HG03280 (cell line): Measurements from ENCODE around the gene ZCCHC3.

ENCODE experiments used
- ATAC-seq: cut with Tn5 transposase; IDR thresholded peaks from one replicate; pipeline ENCODE4 v1.9.1; 2021; ENCODE audit warnings: mild to moderate bottlenecking, moderate library complexity; ENCODE audit not compliant: unreplicated experiment

ZCCHC3 gene

DNA sequence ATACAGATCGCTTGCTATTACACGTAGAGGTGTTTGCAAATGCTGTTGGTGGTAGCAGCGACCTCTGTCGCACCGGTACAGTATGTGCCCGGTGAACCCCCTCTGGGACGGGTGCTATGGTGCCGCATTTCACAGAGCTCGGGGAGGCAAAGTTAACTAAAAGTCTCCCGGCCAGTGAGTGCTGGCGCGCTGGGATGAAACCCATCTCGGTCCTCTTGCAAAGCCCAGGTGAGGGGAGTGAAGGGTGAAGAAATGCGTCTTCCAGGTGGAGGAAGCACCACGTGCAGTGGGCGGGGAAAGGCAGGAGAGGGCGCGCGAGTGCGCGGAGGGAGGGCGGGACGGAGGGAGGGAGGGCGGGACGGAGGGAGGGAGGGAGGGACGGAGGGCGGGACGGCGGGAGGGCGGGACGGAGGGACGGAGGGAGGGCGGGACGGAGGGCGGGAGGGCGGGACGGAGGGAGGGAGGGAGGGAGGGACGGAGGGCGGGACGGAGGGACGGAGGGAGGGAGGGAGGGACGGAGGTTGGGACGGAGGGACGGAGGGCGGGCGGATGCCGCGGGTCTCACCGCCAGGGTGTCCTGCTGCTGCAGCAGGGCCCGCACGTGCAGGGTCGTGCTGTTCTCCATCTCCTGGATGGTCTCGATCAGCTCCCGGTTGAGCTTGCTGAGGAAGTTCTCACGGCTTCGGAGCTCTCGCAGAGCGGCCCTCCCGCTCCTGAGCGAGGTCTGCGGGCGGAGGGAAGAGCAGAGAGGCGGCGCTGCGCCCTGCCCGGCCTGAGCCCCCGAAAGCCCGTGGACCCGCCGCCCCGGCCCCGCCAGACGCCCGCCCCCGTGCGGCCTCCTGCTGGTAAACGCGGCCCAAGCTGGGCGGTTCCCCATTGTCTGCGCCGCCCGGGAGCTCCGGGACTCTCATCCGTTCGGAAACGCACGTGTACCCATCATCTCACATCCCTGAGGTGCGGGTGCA lies 18.5 kb upstream of the ZCCHC3 start:
- no peak for ATAC-seq

DNA sequence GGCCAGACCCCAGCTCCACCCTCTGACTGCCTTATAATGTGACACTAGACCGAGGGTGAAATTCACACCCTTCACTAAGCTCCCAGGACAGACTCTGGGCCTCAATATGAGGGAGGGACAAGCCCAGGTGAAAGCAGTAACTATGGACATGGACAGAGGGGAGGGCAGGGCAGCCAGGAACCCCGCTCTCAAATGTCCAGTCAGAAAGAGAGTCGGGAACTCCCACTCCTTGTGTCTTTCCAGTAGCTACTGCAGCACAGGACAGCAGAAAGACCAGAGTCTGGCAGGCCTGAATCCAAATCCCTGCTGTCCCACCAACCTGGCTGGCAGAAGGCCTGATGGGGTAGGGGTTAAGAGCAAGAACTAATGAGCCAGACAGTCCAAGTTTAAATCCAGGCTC lies 13.2 kb upstream of the ZCCHC3 start:
- ATAC-seq = no peak

DNA sequence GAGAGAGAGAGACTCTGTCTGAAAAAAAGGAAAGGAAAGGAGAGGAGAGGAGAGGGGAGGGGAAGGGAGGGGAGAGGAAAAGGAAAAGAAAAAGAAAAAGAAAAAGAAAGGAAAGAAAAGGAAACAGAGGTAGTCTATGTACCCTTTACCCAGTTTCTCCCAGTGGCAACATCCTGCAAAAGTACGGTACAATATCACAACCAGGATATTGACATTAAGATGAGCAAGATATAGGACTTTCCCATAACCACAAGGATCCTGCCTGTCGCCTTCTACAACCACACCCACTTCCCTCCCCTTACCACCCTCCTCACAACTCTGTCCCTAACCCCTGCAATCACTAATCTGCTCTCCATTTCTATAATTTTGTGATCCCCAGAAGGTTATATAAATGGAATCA lies 10.9 kb upstream of the ZCCHC3 start:
- ATAC-seq = no peak

DNA sequence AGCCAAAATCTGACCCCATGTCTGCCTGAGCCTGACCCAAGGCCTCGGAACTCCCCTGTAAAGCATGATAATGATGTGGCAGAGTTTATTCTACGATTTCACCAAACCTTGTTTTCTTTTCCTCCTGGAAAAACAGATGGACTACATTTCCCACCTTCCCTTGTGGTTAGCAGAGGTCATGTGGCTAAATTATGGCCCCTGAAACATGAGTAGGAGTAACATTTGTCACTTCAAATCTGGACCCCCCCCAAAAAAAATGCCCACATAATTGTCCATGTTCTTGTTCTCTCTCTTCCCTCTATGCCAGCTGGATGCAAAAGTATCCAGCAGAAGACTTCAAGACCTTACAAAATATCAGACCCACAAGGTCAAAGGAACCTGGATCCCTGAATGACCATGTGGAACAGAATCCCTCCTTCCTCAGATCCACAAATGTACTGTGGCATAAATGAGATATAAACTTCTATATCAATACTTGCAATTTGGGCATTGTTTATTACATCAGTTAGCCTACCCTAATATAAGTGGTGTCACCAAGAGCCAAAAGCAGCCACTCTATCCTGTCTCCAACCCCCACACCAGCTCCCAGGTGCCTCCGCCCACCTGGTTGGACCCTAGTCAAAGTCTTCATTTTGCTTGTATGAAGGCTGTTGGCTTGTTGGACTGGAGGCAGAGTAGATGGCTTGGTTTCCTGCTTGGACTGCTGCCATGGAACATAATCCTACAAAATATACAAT lies 8.2 kb upstream of the ZCCHC3 start:
- no peak for ATAC-seq

DNA sequence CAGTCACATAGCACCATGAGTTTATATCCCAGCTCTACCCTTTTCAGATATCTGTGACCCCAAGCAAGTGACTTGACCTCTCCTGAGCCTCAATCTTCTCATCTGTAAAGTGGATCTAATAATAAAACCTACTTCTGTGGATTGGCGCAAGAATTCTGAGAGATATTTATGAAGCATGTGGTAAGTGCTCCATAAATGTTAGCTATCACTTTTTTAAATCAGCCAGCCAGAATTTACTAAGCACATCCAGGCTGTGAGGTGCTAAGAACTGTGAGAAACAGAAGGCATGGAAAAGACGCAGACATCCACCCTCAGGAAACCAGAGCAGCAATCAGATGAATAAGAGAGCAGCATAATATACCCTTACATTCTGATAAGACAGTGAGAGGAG lies 7.7 kb upstream of the ZCCHC3 start:
- ATAC-seq = no peak

DNA sequence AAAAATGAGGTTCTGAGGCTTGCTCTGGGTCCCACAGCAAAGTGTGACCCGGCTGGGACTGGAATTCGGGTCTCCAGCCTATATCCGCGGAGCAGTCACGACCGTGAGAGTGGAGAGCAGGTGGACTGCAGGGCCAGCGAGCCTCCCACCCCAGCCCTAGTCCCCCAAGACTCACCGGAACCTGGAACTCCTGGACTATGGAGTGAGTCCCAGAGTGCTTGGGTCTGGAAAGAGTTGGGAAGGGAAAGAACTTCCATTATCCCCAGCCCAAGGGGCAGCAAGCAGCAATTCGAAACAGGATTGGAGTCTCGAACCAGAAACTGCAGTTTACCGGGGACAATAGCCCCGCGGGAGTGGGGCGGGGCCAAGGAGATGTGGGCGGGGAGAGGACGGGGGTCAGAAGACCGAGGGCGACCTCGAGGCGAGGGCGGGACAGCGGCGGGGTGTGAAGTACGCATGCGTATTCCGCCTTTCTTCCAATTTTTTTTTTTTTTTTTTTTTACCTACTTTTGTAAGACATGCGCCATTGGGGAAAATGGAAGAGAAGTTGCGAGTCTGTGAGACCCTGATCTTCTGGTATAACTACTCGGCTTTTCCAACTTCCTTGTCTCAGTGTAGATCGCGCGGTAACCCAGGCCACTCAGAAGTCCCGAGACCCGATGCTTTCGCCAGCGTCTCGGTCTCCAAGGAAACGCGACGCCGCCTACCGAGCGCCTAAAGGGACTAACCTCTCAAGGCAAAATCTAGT lies 7.1 kb upstream of the ZCCHC3 start, which contains the start of gene C20orf96:
Gene C20orf96, minus strand, starts transcription at position 667 of the 748 bp plus-strand sequence. Its CDS starts 140 bp downstream, at position 527.
- peak; percentile 86 for ATAC-seq

DNA sequence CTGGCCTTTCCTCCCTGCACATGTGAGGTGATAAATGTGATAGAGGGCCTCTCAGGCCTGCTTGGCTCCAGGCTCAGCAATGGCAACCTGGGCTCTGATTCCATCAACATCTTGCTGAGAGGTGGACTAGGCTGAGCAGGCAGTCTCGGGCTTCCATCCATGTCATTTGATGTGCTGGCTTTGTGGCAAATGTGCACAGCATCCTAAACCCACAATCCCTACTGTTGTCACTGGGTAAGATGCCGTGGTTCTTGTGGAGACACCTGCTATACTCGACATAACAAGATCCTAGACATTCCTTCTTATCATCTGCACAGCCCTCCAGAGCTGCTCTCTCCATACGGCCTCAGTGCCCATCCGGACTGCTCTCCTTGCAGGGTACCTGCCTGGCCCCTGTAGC lies 2.8 kb upstream of the ZCCHC3 start:
- no peak for ATAC-seq

DNA sequence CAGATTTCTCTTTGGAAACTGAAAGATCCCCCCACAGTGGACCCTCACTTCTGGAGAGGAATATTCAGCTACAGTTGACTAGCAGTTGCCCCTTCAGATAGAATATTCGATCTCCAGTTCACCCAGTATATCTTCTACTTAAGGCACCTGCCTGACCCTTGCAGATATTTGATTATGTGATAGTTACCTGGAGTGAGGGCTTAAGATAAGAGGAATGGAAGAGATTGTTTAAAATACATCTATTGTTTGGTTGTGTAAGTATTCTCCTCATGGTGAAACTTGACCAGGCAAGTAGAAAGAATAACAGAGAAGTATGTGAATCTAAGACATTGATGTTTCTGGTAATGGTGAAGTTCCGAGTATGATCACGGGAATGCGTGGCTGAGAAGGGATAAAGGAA lies 1.6 kb upstream of the ZCCHC3 start:
- no peak for ATAC-seq

DNA sequence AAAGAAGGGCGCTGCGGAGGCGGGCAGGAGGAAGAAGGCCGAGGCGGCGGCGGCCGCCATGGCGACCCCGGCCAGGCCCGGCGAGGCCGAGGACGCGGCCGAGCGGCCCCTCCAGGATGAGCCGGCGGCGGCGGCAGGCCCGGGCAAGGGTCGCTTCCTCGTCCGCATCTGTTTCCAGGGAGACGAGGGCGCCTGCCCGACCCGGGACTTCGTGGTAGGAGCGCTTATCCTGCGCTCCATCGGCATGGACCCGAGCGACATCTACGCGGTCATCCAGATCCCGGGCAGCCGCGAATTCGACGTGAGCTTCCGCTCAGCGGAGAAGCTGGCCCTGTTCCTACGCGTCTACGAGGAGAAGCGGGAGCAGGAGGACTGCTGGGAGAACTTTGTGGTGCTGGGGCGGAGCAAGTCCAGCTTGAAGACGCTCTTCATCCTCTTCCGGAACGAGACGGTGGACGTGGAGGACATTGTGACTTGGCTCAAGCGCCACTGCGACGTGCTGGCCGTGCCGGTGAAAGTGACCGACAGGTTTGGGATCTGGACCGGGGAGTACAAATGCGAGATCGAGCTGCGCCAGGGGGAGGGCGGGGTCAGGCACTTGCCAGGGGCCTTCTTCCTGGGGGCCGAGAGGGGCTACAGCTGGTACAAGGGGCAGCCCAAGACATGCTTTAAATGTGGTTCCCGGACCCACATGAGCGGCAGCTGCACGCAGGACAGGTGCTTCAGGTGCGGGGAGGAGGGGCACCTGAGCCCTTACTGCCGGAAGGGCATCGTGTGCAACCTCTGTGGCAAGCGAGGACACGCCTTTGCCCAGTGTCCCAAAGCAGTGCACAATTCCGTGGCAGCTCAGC lies 780 bp downstream of the ZCCHC3 start:
- ATAC-seq = peak; percentile 25

DNA sequence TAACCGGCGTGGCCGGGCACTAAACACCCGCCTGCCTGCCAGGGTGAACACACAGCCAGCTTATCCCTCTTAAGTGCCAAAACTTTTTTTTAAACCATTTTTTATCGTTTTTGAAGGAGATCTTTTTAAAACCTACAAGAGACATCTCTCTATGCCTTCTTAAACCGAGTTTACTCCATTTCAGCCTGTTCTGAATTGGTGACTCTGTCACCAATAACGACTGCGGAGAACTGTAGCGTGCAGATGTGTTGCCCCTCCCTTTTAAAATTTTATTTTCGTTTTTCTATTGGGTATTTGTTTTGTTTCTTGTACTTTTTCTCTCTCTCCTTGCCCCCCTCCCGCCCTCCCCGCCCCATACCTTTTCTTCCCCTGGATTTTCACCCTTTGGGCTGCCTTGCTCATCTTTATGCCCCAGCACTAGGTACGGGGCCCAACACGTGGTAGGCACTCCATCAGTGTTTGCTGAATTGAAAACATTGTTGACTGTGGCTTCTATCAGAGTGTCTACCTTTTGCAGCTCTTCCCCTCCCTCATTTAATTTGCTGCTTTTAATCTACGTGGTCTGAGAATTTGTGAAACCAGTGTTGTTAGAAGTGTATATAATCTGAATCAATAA lies 1.5 kb downstream of the ZCCHC3 start:
- no peak for ATAC-seq

DNA sequence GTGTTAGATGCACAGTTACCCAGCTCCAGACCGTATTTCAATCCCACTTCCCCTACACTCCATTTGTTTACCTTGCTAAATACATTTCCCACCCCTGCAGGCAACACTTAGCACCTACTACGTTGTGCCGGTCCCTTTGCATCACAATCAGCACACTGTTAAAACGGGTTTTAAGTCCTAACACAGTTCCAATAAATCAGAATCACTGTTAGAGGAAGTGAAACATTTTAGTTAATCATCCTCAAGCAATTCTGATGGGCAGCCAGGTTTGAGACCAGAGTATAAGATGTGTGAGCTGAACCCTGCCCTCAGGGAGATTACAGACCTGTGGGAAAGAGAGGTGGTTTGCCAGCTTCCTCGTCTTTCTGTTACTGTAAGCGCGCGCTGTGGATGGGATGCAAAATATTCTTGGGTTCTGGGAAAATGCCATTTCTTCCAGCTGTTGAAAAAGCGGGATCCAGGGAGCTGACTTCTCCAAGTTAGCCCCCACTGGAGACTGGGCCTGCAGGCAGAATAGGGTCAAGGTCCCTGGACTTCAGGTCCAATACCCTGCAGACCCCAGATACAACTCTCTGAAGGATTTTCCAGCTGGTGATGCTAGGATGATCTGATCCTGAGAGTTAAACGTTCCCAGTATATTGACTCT lies 3.1 kb downstream of the ZCCHC3 start:
- ATAC-seq = no peak

DNA sequence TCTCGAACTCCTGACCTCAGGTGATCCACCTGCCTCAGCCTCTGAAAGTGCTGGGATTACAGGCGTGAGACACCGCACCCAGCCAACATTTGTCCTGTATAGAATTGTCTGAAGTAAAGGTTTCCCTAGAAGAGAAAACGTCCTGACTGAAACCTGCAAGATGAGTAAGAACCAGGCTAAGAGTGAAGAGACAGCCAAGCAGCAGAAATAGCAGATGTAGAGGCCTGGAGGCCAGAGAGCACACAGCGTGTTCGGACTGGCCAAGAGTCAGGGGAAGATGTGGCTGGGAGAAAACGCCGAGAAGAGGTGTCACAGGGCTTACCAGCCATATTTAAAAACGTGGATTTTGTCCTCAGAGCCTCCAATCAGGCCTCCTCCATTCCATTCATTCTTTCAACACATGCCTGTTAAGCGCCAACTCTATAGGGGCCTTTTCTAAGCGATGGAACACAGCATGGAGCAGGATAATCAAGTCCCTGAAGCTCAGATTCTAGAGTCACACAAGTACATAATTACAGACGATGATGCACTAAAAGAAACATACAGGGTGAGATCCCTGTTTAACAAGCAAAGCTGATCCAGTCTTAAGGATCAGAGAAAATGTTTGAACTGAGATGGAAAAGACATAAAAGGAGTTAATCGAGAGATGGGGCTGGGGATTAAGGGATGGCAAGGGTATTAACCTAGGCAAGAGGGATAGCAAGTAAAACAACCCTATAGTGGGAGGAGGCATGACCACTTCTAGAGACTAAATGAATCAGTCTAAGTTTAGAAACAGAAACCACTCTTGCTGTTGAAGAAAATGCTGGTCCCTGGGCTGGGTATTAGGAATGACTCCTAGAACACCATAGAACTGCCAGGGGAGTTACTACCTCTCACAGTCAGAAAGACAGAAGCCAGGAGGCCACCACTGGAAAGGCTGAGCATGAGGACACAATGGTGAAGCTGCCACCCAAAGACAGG lies 4.8 kb downstream of the ZCCHC3 start:
- no peak for ATAC-seq

DNA sequence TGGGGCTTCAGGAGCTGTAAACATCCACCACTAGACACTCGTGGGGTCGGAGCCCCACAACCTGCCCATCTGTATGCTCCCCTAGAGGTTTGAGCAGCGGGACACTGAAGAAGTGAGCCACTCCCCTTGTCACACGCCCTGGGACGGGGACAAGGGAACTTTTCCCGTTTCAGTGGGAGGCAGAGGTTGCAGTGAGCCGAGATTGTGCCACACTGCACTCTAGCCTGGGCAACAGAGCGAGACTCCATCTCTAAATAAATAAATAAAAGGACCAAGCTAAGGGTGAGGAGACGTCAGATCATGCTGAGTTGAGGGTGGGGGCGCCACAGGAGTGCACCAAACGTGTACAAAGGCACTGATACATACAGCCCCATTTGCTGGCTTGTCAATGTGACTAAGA lies 8.4 kb downstream of the ZCCHC3 start:
- ATAC-seq = no peak

DNA sequence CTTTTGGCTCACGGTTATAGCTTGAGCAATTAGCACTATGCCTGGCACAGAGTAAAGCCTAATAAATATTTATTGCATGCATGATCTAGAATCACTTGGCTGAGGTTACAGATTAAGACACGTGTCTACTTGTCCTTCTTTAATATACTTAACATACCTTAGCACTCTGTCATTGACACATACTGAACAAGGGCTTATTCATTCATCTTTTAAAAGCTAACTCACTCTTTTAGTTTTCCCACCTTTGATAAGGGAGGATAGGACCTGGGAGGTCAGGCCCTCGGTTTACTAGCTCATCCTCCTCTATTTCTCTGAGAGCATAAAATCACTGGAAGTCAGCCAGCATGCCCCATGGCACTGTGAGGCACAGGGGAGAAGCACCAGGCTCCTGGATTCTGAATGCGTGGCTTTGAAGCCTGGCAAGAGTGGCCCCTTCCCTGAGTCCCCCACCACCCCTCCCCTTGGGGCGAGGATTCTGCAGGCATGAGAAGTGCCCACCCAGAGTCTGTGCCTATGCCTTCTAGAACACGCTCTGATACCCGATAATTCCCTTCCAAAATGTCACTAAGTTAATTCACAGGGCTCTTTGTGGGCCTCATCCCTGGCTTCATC lies 11.2 kb downstream of the ZCCHC3 start:
- no peak for ATAC-seq

DNA sequence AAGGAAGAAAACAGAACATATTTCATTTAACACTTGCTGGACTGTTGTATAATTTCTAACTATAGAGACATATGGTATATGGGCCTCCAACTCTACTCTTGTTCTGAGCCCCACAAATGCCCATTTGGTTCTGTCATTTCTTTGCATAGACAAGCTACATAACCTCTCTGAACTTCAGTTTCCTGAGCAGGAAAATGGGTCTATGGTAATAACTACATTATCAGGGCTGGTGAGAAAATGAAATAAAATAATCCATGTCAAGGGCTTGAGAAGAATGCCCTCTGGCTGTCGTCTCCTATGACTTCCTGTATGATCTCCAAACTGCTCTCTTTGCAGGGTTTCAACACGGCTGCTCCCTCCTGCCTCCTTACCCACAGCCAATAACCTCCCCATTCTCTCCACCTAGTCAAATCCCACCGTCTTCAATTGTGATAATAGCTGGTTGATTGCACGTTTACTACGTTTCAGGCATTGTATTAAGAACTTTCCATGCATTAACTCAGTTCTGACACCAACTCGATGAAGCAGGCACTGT lies 12.0 kb downstream of the ZCCHC3 start:
- ATAC-seq = no peak

DNA sequence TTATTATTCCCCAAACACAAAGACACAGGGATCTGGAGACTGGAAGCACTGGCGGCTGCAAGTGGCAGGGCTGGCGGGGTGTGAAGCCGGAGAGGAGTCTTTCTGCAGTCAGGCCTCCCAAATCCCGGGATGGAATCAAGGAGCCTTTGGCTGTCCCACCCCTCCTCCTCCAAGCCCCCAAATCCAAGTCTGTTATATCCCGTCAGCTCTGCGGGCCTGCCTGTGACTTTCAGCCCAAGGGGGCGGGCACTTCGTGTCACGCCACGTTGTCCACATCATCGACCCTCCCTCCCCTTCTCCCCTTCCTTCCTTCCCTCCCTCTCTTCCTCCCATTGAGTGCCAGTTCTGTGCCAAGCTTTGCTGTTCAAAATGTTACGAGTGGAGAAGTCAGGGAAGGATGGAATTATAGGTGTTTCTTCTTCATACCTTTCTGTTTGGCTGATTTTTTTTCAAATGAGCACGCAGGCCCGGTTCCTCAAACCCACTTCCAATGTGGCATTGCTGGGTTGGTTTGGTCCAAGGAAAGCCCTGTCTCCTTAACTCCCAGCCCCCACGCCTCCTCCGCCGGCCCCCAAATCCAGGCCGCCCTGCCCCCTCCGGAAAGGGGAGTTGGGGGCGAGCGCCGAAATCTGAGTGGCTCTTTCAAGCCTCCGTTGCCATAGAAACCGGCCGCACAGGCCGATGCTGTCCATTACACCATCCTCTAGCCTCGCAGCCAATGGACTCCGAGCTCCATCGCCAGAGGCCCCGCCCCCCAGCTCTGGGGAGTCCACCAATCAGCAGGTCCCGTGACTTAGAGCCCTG lies 12.7 kb downstream of the ZCCHC3 start:
- peak; percentile 98 for ATAC-seq

DNA sequence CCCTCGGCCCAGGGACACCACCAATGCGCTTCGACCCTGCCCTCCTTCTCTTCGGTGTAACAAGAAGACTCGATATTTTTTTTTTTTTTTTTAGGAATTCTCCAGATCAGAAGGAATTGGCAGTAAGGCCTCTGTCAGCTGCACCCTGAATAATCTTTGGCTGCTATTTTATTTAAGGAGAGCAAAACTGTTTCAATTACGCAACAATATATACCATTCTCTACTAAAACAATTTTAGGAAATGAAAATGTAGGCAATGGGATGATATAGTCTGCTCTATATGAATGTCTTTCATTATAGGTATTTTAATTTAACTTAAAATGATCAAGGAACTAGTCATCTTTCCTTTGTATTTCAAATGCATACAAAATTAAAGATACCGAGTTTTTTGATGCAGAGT lies 13.3 kb downstream of the ZCCHC3 start:
- no peak for ATAC-seq
